SU-DHL-6 (cell line): ENCODE measurements around the gene AURKB.

ENCODE experiments used
- CTCF ChIP-seq: fragments of 200-600 bp; sonication (generic); IDR thresholded peaks from one replicate; pipeline ENCODE4 v1.5.1; 2017; ENCODE audit warnings: antibody characterized with exemption, mild to moderate bottlenecking, low read length, moderate library complexity; ENCODE audit not compliant: insufficient read depth, poor library complexity, severe bottlenecking
- EZH2phosphoT487 ChIP-seq: fragments of 200-600 bp; sonication (generic), shearing (Covaris generic); conservative IDR thresholded peaks from 2 replicates; pipeline ENCODE4 v1.6.1; 2018; ENCODE audit warnings: mild to moderate bottlenecking, antibody characterized with exemption, low read length, moderate library complexity, mixed read lengths

GRCh38 chr17:8231701-8232100, 21.3 kb upstream of the AURKB start:
- TF ChIP-seq CTCF (no peak), EZH2phosphoT487 (no peak)
